Jurkat, Clone E6-1 (cell line): ENCODE measurements around the gene GPR63. TPM values are rescaled to one million over a fixed set of nuclear protein-coding genes. Genes with fewer than 3 reads are reported as not detected.
A peak's percentile ranks its signal among the peaks of the same experiment; 100 is the strongest.
"Not testable (repeated sequence)": the region's sequence is repeated elsewhere in the genome, so short reads cannot be mapped to it uniquely, and the experiment has no call there.

Experiments used
- DNase-seq: peaks from one replicate; pipeline ENCODE4 v3.0.0-alpha.2; 2011; ENCODE audit warnings: low read depth, low spot score
- H3K4me3 ChIP-seq: 2 replicates; pipeline ENCODE4 v1.5.1; 2011; ENCODE audit warnings: mild to moderate bottlenecking, low read length, control low read depth, moderate library complexity
- polyA plus RNA-seq: library from polyadenylated mRNA; unstranded; fragments of >200 nt; gene quantifications from one replicate; pipeline ENCODE4 v1.2.1, GENCODE V29; 2012; ENCODE audit warnings: missing spikeins; ENCODE audit not compliant: insufficient read length, insufficient read depth

Gene GPR63
- polyA plus RNA-seq, result 4.5 TPM

GRCh38 chr6:96837081-96837971, at the start of gene GPR63:
Gene GPR63 (minus strand): TSS chr6:96837477. CDS start chr6:96799731, 37,746 bp downstream.
- peak within 1 kb of the TSS; percentile 85 for H3K4me3 ChIP-seq
- peak; percentile 81 for DNase-seq

- DNase-seq, result no peak
- H3K4me3 ChIP-seq, result no peak overlapping the region
Observed at GRCh38 chr6:96886519-96886918, 49.2 kb upstream of the GPR63 start.

- not testable (repeated sequence) for H3K4me3 ChIP-seq
- peak; percentile 64 for DNase-seq
Observed at GRCh38 chr6:96885187-96885631, 47.9 kb upstream of the GPR63 start.

GRCh38 chr6:96878143-96878542, 40.9 kb upstream of the GPR63 start:
- no peak for DNase-seq
- no peak overlapping the region for H3K4me3 ChIP-seq

GRCh38 chr6:96876886-96877545, 39.7 kb upstream of the GPR63 start:
- no peak overlapping the region for H3K4me3 ChIP-seq
- peak; percentile 34 for DNase-seq

- DNase-seq, result no peak
- H3K4me3 ChIP-seq, result no peak overlapping the region
Observed at GRCh38 chr6:96872976-96873375, 35.7 kb upstream of the GPR63 start.

GRCh38 chr6:96865055-96865405, 27.8 kb upstream of the GPR63 start:
- DNase-seq, result no peak

GRCh38 chr6:96864216-96865054, 27.2 kb upstream of the GPR63 start:
- DNase-seq, result no peak
- H3K4me3 ChIP-seq, result no peak overlapping the region

More at GRCh38 chr6:96865055-96865405, 27.8 kb upstream of the GPR63 start:
- no peak overlapping the region for H3K4me3 ChIP-seq

GRCh38 chr6:96862560-96862959, 25.3 kb upstream of the GPR63 start:
- DNase-seq, result no peak
- H3K4me3 ChIP-seq, result no peak overlapping the region

GRCh38 chr6:96861588-96861987, 24.3 kb upstream of the GPR63 start:
- DNase-seq, result no peak
- H3K4me3 ChIP-seq, result no peak overlapping the region

GRCh38 chr6:96856856-96857255, 19.6 kb upstream of the GPR63 start:
- no peak overlapping the region for H3K4me3 ChIP-seq
- DNase-seq, result no peak

- no peak overlapping the region for H3K4me3 ChIP-seq
- no peak for DNase-seq
Observed at GRCh38 chr6:96853083-96853482, 15.8 kb upstream of the GPR63 start.

- H3K4me3 ChIP-seq, result no peak overlapping the region
- no peak for DNase-seq
Observed at GRCh38 chr6:96852605-96853004, 15.3 kb upstream of the GPR63 start.

GRCh38 chr6:96851858-96852257, 14.6 kb upstream of the GPR63 start:
- no peak overlapping the region for H3K4me3 ChIP-seq
- no peak for DNase-seq

GRCh38 chr6:96849615-96850014, 12.3 kb upstream of the GPR63 start:
- no peak for DNase-seq
- H3K4me3 ChIP-seq, result no peak overlapping the region

- DNase-seq, result no peak
- H3K4me3 ChIP-seq, result no peak overlapping the region
Observed at GRCh38 chr6:96844530-96844929, 7.3 kb upstream of the GPR63 start.

- no peak overlapping the region for H3K4me3 ChIP-seq
- no peak for DNase-seq
Observed at GRCh38 chr6:96841345-96841744, 4.1 kb upstream of the GPR63 start.

GRCh38 chr6:96836631-96837080, 621 bp downstream of the GPR63 start:
- H3K4me3 ChIP-seq, result peak overlapping the region; percentile 85
- DNase-seq, result no peak

- no peak for DNase-seq
- no peak overlapping the region for H3K4me3 ChIP-seq
Observed at GRCh38 chr6:96834070-96834469, 3.2 kb downstream of the GPR63 start.
